PC-3 (cell line): ENCODE data around the gene PDZRN4. TPM values are rescaled to one million over a fixed set of nuclear protein-coding genes. Genes with fewer than 3 reads are reported as not detected.
A peak's percentile ranks its signal among the peaks of the same experiment; 100 is the strongest.

Experiments
- ATAC-seq: fragments of 200-7000 bp; cut with Tn5 transposase; 2 replicates; pipeline ENCODE4 v1.9.1; 2020; ENCODE audit warnings: mild to moderate bottlenecking, moderate library complexity
- BruUV-seq: library from RNA; stranded (reverse); fragments of 400-500 nt; replicated peaks from 2 replicates; lab custom pipeline; 2021; lab: Mats Ljungman, UMichigan
- CTCF ChIA-PET: fragments of 300-600 bp; sonication (Branson Sonifier 250); formaldehyde crosslinking; loops from one replicate; lab custom pipeline; 2022; ENCODE audit warnings: antibody characterized with exemption; lab: Charles Lee
- POLR2A ChIA-PET: fragments of 300-600 bp; sonication (Branson Sonifier 250); formaldehyde crosslinking; loops from one replicate; lab custom pipeline; 2022; ENCODE audit warnings: antibody characterized with exemption; ENCODE audit not compliant: unreplicated experiment; lab: Charles Lee
- DNase-seq: peaks from one replicate; pipeline ENCODE4 v3.0.0-alpha.2; 2015
- H2AFZ ChIP-seq: fragments of 300-600 bp; sonication (generic); 2 replicates; pipeline ENCODE4 v1.6.0; 2016; ENCODE audit warnings: antibody characterized with exemption, low read length
- H3F3A ChIP-seq: fragments of 300-600 bp; sonication (generic); one replicate; pipeline ENCODE4 v1.6.0; 2017; ENCODE audit warnings: antibody characterized with exemption, low read length, control low read depth, mild to moderate bottlenecking; ENCODE audit not compliant: unreplicated experiment
- H3K27ac ChIP-seq: fragments of 300-600 bp; sonication (generic); 2 replicates; pipeline ENCODE4 v1.5.1; 2016; ENCODE audit warnings: mild to moderate bottlenecking, low read length
- H3K27me3 ChIP-seq: fragments of 300-600 bp; sonication (generic); 2 replicates; pipeline ENCODE4 v1.6.1; 2016; ENCODE audit warnings: low read length, mixed read lengths
- H3K36me3 ChIP-seq: fragments of 300-600 bp; sonication (generic); 2 replicates; pipeline ENCODE4 v1.6.1; 2016; ENCODE audit warnings: low read depth, mixed run types, low read length, mixed read lengths
- H3K4me1 ChIP-seq: fragments of 300-600 bp; sonication (generic); 2 replicates; pipeline ENCODE4 v1.5.1; 2016; ENCODE audit warnings: low read length; ENCODE audit not compliant: insufficient read depth
- H3K4me2 ChIP-seq: fragments of 300-600 bp; sonication (generic); 2 replicates; pipeline ENCODE4 v1.6.0; 2016; ENCODE audit warnings: low read length
- H3K4me3 ChIP-seq: fragments of 300-600 bp; sonication (generic); 2 replicates; pipeline ENCODE4 v1.5.1; 2016; ENCODE audit warnings: mild to moderate bottlenecking, low read length, mixed read lengths
- H3K79me2 ChIP-seq: fragments of 300-600 bp; sonication (generic); 2 replicates; pipeline ENCODE4 v1.6.1; 2017; ENCODE audit warnings: low read length, mixed read lengths
- H3K9ac ChIP-seq: fragments of 300-600 bp; sonication (generic); 2 replicates; pipeline ENCODE4 v1.6.0; 2016; ENCODE audit warnings: mild to moderate bottlenecking, low read length
- H3K9me2 ChIP-seq: fragments of 300-600 bp; sonication (generic); replicated peaks from 2 replicates; pipeline ENCODE4 v1.6.1; 2016; ENCODE audit warnings: mixed run types, low read length, mixed read lengths
- H3K9me3 ChIP-seq: fragments of 300-600 bp; sonication (generic); 2 replicates; pipeline ENCODE4 v1.6.1; 2016; ENCODE audit warnings: low read length, mixed read lengths
- H4K20me1 ChIP-seq: fragments of 300-600 bp; sonication (generic); 2 replicates; pipeline ENCODE4 v1.6.1; 2016; ENCODE audit warnings: low read length, mixed read lengths
- CTCF ChIP-seq: fragments of 300-600 bp; sonication (generic); conservative IDR thresholded peaks from 2 replicates; pipeline ENCODE4 v1.5.1; 2017; ENCODE audit warnings: antibody characterized with exemption, low read depth, mild to moderate bottlenecking, low read length
- EZH2 ChIP-seq: fragments of 300-600 bp; sonication (generic); IDR thresholded peaks from one replicate; pipeline ENCODE4 v1.6.1; 2017; ENCODE audit warnings: antibody characterized with exemption, mild to moderate bottlenecking, low read length; ENCODE audit not compliant: unreplicated experiment
- EZH2phosphoT487 ChIP-seq: fragments of 300-600 bp; sonication (generic); IDR thresholded peaks from 2 replicates; pipeline ENCODE4 v1.6.1; 2018; ENCODE audit warnings: mild to moderate bottlenecking, antibody characterized with exemption, low read length, borderline replicate concordance
- intact Hi-C: fragments of 100-400 bp; cut with micrococcal nuclease; formaldehyde crosslinking; loops from 2 replicates; pipeline ENCODE4 v1.9.0; 2023
- total RNA-seq: library from RNA; depleted of rRNA; stranded (reverse); fragments of >200 nt; gene quantifications from 2 replicates; pipeline ENCODE4 v1.2.3, GENCODE V29; 2014

Gene PDZRN4
- total RNA-seq, 1 experiment from 2014 or later = not detected

- peaks cover 17% of the 10 kb centered on the region; the same call in 1 of the 2 replicates for H3K27me3 ChIP-seq
- no peaks in the 10 kb centered on the region for H4K20me1 ChIP-seq
- ChIA-PET CTCF (no interaction called here), POLR2A (no interaction called here)
- H3K4me1 ChIP-seq = no peaks in the 10 kb centered on the region
- H3K27ac ChIP-seq = no peak overlapping the region
- H3K4me3 ChIP-seq = no peak overlapping the region
- no TSS peak for BruUV-seq
- TF ChIP-seq EZH2 (no peak), EZH2phosphoT487 (no peak), CTCF (no peak)
- no peaks in the 10 kb centered on the region for H3K79me2 ChIP-seq
- H3K9me2 ChIP-seq = no peaks in the 10 kb centered on the region
- no peak for ATAC-seq
- H3K9me3 ChIP-seq = no peaks in the 10 kb centered on the region
- no peak for DNase-seq
- intact Hi-C loops = no loop called here
- H3F3A ChIP-seq = no peaks in the 10 kb centered on the region
- H3K36me3 ChIP-seq = no peaks in the 10 kb centered on the region
- H3K9ac ChIP-seq = no peak overlapping the region
- H3K4me2 ChIP-seq = no peak overlapping the region
- no peak overlapping the region for H2AFZ ChIP-seq
Measured at GRCh38 chr12:41515953-41516352, 327.8 kb downstream of the PDZRN4 start.

GRCh38 chr12:41520869-41521268 is 332.7 kb downstream of the PDZRN4 start:
- POLR2A ChIA-PET = interaction anchor here (0.6 kb wide), 1 partner anchor 97 kb away, joined by 5 read pairs; no protein-coding TSS in a partner anchor
- DNase-seq = no peak
- Histone ChIP-seq H3K9me3 (no peaks in the 10 kb centered on the region), H4K20me1 (no peaks in the 10 kb centered on the region), H3K79me2 (no peaks in the 10 kb centered on the region), H3K27ac (no peak overlapping the region), H3K36me3 (no peaks in the 10 kb centered on the region), H3K4me3 (no peak overlapping the region), H3K4me1 (peaks cover 14% of the 10 kb centered on the region; the same call in 1 of the 2 replicates), H3K9me2 (no peaks in the 10 kb centered on the region), H3K4me2 (no peak overlapping the region), H3K9ac (no peak overlapping the region), H2AFZ (no peak overlapping the region), H3F3A (no peaks in the 10 kb centered on the region), H3K27me3 (peaks cover 10% of the 10 kb centered on the region; the same call in 1 of the 2 replicates)
- BruUV-seq = no TSS peak
- ATAC-seq = no peak
- TF ChIP-seq EZH2phosphoT487 = no peak
- no peak for TF ChIP-seq CTCF
- TF ChIP-seq EZH2 = no peak
- intact Hi-C loops = no loop called here
- CTCF ChIA-PET = no interaction called here

- Histone ChIP-seq H3K9me3 (no peaks in the 10 kb centered on the region), H3K79me2 (no peaks in the 10 kb centered on the region), H3K9ac (peak overlapping the region; percentile 12; the same call in 1 of the 2 replicates), H3K4me1 (peaks cover 14% of the 10 kb centered on the region; the same call in 1 of the 2 replicates), H3K4me2 (peak overlapping the region; percentile 10), H3K27me3 (peaks cover 6% of the 10 kb centered on the region; the same call in 1 of the 2 replicates), H3F3A (no peaks in the 10 kb centered on the region), H2AFZ (no peak overlapping the region), H4K20me1 (no peaks in the 10 kb centered on the region), H3K4me3 (peak overlapping the region; percentile 0; the same call in 1 of the 2 replicates), H3K27ac (peak overlapping the region; percentile 25; the same call in 1 of the 2 replicates), H3K9me2 (no peaks in the 10 kb centered on the region), H3K36me3 (no peaks in the 10 kb centered on the region)
- peak; percentile 96 for ATAC-seq
- peak; percentile 75 for DNase-seq
- POLR2A ChIA-PET = no interaction called here
- TF ChIP-seq EZH2phosphoT487 (no peak), CTCF (no peak)
- BruUV-seq = no TSS peak
- CTCF ChIA-PET = no interaction called here
- intact Hi-C loops = no loop called here
Measured at GRCh38 chr12:41521872-41522379, 333.8 kb downstream of the PDZRN4 start.
